GM06990 (cell line): ENCODE measurements around the gene RIBC2.

Experiments used
- DNase-seq: peaks from one replicate; pipeline ENCODE4 v3.0.0-alpha.2; 2011; ENCODE audit not compliant: insufficient read length; ENCODE audit errors: extremely low read depth
- H3K27me3 ChIP-seq: replicated peaks from 2 replicates; pipeline ENCODE4 v1.6.0; 2011; ENCODE audit warnings: low read length; ENCODE audit not compliant: control insufficient read depth, insufficient read depth
- H3K36me3 ChIP-seq: 2 replicates; pipeline ENCODE4 v1.5.1; 2011; ENCODE audit warnings: low read length; ENCODE audit not compliant: control insufficient read depth, insufficient read depth
- H3K4me3 ChIP-seq: replicated peaks from 2 replicates; pipeline ENCODE4 v1.5.1; 2011; ENCODE audit warnings: low read depth, mild to moderate bottlenecking, control low read depth, low read length
- TF ChIP-seq, protein P1 (sequence below): IDR thresholded peaks from 2 replicates; pipeline ENCODE4 v1.5.1; 2011; ENCODE audit warnings: low read length, control low read depth, mild to moderate bottlenecking, inconsistent platforms; ENCODE audit not compliant: insufficient read depth, poor library complexity, severe bottlenecking

The RIBC2 gene

DNA sequence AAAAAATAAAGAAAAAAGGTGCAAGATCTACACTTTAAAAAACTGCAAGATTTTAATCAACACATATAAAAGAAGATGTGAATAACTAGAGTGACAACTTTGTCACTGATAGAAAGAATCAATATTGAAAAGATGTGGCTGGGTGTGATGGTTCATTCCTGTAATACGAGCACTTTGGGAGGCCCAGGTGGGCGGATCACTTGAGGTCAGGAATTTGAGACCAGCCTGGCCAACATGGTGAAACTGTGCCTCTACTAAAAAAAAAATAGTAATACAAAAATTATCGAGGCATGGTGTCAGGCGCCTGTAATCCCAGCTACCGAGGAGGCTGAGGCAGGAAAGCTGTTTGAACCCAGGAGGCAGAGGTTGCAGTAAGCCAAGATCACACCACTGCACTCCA lies 68.2 kb downstream of the RIBC2 start:
- Histone ChIP-seq H3K27me3 (peaks cover 2% of the 10 kb centered on the region; the same call in 1 of the 2 replicates), H3K36me3 (no peaks in the 10 kb centered on the region), H3K4me3 (no peak overlapping the region)
- TF ChIP-seq, protein P1, sequence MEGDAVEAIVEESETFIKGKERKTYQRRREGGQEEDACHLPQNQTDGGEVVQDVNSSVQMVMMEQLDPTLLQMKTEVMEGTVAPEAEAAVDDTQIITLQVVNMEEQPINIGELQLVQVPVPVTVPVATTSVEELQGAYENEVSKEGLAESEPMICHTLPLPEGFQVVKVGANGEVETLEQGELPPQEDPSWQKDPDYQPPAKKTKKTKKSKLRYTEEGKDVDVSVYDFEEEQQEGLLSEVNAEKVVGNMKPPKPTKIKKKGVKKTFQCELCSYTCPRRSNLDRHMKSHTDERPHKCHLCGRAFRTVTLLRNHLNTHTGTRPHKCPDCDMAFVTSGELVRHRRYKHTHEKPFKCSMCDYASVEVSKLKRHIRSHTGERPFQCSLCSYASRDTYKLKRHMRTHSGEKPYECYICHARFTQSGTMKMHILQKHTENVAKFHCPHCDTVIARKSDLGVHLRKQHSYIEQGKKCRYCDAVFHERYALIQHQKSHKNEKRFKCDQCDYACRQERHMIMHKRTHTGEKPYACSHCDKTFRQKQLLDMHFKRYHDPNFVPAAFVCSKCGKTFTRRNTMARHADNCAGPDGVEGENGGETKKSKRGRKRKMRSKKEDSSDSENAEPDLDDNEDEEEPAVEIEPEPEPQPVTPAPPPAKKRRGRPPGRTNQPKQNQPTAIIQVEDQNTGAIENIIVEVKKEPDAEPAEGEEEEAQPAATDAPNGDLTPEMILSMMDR, result no peak
- DNase-seq, result no peak
